Vagina (tissue), 2 donors: ENCODE measurements around the gene TNFAIP8L3. TPM values are rescaled to one million over a fixed set of nuclear protein-coding genes. Genes with fewer than 3 reads are reported as not detected.

Experiments
- DNase-seq, 2 donors: peaks; one replicate each; pipeline ENCODE4 v3.0.0-alpha.2; 2017; ENCODE audit errors: extremely low spot score in 2 of 2
- H3K27ac ChIP-seq: fragments of 200-600 bp; sonication (generic); one replicate; pipeline ENCODE4 v1.5.1; 2019
- H3K27me3 ChIP-seq: fragments of 200-600 bp; sonication (generic); one replicate; pipeline ENCODE4 v1.5.1; 2019
- H3K36me3 ChIP-seq, 2 donors: fragments of 200-600 bp; sonication (generic); one replicate each; pipeline ENCODE4 v1.5.1; 2017 to 2019
- H3K4me1 ChIP-seq: fragments of 200-600 bp; sonication (generic); one replicate; pipeline ENCODE4 v1.5.1; 2019
- H3K4me3 ChIP-seq, 2 donors: fragments of 200-600 bp; sonication (generic); 1 replicate in 1 of 2; 2 replicates in 1 of 2; pipeline ENCODE4 v1.5.1; 2016 to 2019
- H3K9me3 ChIP-seq: fragments of 200-600 bp; sonication (generic); one replicate; pipeline ENCODE4 v1.5.1; 2019
- POLR2A ChIP-seq, 2 donors: fragments of 450-650 bp; IDR thresholded peaks; one replicate each; pipeline ENCODE4 v1.6.1; 2017; ENCODE audit warnings: antibody characterized with exemption in 2 of 2, mild to moderate bottlenecking in 2 of 2, moderate library complexity in 2 of 2
- POLR2AphosphoS5 ChIP-seq, 2 donors: sonication (generic); formaldehyde crosslinking; IDR thresholded peaks; one replicate each; pipeline ENCODE4 v1.9.0; 2017; ENCODE audit warnings: antibody characterized with exemption in 2 of 2, mild to moderate bottlenecking in 2 of 2, low read depth in 1 of 2; ENCODE audit not compliant: insufficient read depth in 1 of 2
- intact Hi-C: fragments of 100-400 bp; cut with DNase I; formaldehyde crosslinking; loops from one replicate; pipeline ENCODE4 v1.15.1; 2023
- total RNA-seq: library from RNA; depleted of rRNA; stranded (reverse); fragments of >200 nt; gene quantifications from one replicate; pipeline ENCODE4 v1.2.3, GENCODE V29; 2016
- TF ChIP-seq, protein P1 (sequence below), 3 experiments: fragments of 450-650 bp in 2 of 3; fragments of 200-600 bp in 1 of 3; sonication (generic) in 1 of 3; IDR thresholded peaks; one replicate each; pipeline ENCODE4 v1.5.1; 2017 to 2019; ENCODE audit warnings: antibody characterized with exemption in 3 of 3, mild to moderate bottlenecking in 2 of 3, moderate library complexity in 2 of 3

The TNFAIP8L3 gene
- total RNA-seq, 1 donor from 2014 or later: 21.9 TPM

DNA sequence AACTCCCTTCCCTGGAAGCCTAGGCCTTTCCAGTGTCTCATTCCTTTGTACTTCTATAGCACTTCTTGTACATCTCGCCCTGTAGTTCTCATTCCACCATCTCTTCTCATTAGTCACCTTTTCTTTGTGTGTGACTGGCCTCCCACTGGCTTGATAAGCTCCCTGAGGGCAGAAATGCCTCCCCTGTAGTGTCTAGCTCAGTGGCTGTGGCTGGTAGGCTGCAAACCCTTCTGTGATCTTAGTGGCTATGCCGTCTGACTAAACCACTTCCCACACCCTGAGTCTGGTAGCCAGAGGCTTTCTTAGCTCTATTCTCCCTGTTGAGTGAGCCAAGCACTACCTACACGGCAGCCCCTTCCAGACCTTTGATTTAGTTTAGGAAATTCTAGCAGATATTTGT is 24.4 kb upstream of the TNFAIP8L3 start:
- TF ChIP-seq, protein P1, sequence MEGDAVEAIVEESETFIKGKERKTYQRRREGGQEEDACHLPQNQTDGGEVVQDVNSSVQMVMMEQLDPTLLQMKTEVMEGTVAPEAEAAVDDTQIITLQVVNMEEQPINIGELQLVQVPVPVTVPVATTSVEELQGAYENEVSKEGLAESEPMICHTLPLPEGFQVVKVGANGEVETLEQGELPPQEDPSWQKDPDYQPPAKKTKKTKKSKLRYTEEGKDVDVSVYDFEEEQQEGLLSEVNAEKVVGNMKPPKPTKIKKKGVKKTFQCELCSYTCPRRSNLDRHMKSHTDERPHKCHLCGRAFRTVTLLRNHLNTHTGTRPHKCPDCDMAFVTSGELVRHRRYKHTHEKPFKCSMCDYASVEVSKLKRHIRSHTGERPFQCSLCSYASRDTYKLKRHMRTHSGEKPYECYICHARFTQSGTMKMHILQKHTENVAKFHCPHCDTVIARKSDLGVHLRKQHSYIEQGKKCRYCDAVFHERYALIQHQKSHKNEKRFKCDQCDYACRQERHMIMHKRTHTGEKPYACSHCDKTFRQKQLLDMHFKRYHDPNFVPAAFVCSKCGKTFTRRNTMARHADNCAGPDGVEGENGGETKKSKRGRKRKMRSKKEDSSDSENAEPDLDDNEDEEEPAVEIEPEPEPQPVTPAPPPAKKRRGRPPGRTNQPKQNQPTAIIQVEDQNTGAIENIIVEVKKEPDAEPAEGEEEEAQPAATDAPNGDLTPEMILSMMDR (IDR thresholded peaks at IDR 0.05): no peak
- TF ChIP-seq POLR2AphosphoS5 (IDR thresholded peaks at IDR 0.05; ENCODE audit: insufficient read depth in 1 of 2, low read depth in 1 of 2) (no peak), POLR2A (IDR thresholded peaks at IDR 0.05) (no peak)
- Histone ChIP-seq H3K4me1 (no peaks in the 10 kb centered on the region), H3K4me3 (no peak overlapping the region), H3K36me3 (no peaks in the 10 kb centered on the region), H3K27ac (no peak overlapping the region), H3K9me3 (no peaks in the 10 kb centered on the region), H3K27me3 (no peaks in the 10 kb centered on the region)
- DNase-seq: no peak
- intact Hi-C loops: no loop called here

DNA sequence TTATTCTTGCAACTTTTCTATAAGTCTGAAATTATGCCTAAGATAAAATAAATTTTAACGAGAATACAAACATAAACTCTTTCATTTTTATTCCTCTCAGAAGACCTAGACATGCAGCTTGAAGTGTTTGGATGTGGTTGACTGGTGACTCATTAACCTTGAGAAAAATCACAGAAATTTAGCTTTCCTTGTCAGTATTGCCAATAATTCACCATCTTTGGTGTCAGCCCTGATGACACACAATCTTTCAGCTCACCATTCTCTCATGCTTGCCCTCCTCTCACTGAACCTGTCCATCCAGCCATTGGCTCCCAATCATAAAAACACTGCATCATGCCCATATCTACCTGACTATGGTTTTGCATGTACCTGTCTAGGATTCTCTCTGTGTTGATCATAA is 22.6 kb upstream of the TNFAIP8L3 start:
- Histone ChIP-seq H3K27ac (no peak overlapping the region), H3K27me3 (no peaks in the 10 kb centered on the region), H3K9me3 (no peaks in the 10 kb centered on the region), H3K4me3 (no peak overlapping the region), H3K4me1 (no peaks in the 10 kb centered on the region), H3K36me3 (no peaks in the 10 kb centered on the region)
- intact Hi-C loops: no loop called here
- TF ChIP-seq POLR2A (IDR thresholded peaks at IDR 0.05) (no peak), POLR2AphosphoS5 (IDR thresholded peaks at IDR 0.05; ENCODE audit: insufficient read depth in 1 of 2, low read depth in 1 of 2) (no peak)
- TF ChIP-seq, protein P1 (IDR thresholded peaks at IDR 0.05): no peak
- no peak for DNase-seq

DNA sequence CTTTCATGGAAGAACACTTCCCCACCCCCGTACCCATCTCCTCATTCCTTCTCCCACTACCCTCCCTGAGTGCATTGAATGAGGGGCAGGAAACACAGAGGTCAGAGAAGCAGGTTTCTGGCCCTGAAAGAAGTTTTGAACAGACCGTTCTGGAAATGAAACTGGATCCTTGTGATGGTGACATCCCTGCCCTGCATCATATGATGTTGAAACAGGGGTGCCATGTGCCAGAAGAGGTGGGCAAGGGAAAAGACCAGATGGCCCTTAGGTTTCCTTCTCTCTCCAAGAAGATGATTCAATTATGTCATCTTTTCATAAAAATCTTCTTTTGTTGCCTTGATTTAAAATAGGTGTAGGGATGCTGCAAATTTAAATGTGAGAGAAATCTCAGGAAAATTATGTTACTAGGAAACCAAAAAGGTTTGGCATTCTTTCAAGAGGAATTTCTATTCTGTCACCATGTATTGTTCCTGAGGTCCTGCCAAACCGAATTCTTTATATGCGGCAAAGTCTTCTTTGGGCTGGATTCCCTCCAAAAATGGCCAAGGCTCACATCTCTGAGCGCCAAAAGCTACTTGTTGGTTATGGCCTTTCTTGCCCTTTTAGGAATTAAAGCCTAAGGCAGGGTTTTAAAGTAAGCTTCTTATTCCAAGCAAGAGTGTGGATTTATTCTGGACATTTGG is 19.9 kb upstream of the TNFAIP8L3 start:
- Histone ChIP-seq H3K27me3 (no peaks in the 10 kb centered on the region), H3K4me1 (no peaks in the 10 kb centered on the region), H3K36me3 (no peaks in the 10 kb centered on the region), H3K4me3 (no peak overlapping the region), H3K27ac (no peak overlapping the region), H3K9me3 (no peaks in the 10 kb centered on the region)
- intact Hi-C loops: no loop called here
- no peak for DNase-seq
- no peak for TF ChIP-seq POLR2A (IDR thresholded peaks at IDR 0.05)
- TF ChIP-seq, protein P1 (IDR thresholded peaks at IDR 0.05): no peak
- TF ChIP-seq POLR2AphosphoS5 (IDR thresholded peaks at IDR 0.05; ENCODE audit: insufficient read depth in 1 of 2, low read depth in 1 of 2): no peak

DNA sequence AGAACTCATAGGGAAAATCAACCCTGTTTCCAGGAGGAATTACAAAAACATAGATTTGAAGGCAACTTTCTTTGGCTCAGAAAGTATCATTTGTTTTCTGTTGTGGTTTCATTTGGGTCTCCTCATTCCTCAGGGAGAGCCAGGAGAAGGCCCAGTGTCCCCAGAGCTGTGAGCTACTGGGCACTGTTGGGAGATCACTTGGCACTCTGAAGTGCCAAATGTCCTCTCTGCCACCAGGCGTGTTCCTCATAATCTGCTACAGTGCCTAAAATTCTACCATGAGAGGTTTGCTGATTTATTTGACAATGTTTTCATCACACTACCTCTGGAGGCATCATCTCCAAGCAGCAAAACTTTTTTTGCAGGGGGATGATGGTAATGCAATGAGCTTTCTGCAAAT is 17.4 kb upstream of the TNFAIP8L3 start:
- no peak overlapping the region for H3K27ac ChIP-seq

DNA sequence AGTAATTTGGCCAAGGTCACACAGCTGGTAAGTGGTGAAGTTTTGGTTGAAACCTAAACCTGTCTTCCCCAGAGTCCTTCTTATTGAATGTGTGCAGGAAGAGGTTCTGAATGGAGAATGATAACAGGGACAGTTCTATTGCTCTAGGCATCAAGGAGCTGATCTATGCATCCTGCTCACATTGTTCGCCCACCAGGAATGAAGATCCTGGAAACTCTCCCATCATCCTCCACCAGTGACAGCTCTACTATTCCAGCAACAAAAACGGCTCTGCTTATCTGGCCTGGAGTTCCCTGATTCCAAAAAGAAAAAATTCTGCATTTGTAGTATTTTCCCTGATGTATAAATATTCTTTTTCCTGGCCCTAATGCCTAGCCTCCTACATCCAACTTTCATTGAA is 16.4 kb upstream of the TNFAIP8L3 start:
- no peaks in the 10 kb centered on the region for H3K27me3 ChIP-seq
- TF ChIP-seq POLR2AphosphoS5 (IDR thresholded peaks at IDR 0.05; ENCODE audit: insufficient read depth in 1 of 2, low read depth in 1 of 2) (no peak), POLR2A (IDR thresholded peaks at IDR 0.05) (no peak)
- TF ChIP-seq, protein P1 (IDR thresholded peaks at IDR 0.05): no peak
- no peaks in the 10 kb centered on the region for H3K36me3 ChIP-seq
- peaks cover 20% of the 10 kb centered on the region for H3K4me1 ChIP-seq
- DNase-seq: no peak
- H3K4me3 ChIP-seq: no peak overlapping the region
- intact Hi-C loops: no loop called here
- H3K27ac ChIP-seq: no peak overlapping the region
- no peaks in the 10 kb centered on the region for H3K9me3 ChIP-seq

More for the DNA sequence above, 17.4 kb upstream of the TNFAIP8L3 start:
- TF ChIP-seq, protein P1 (IDR thresholded peaks at IDR 0.05): no peak
- TF ChIP-seq POLR2A (IDR thresholded peaks at IDR 0.05): no peak
- TF ChIP-seq POLR2AphosphoS5 (IDR thresholded peaks at IDR 0.05; ENCODE audit: insufficient read depth in 1 of 2, low read depth in 1 of 2): no peak
- no peaks in the 10 kb centered on the region for H3K36me3 ChIP-seq
- no peaks in the 10 kb centered on the region for H3K9me3 ChIP-seq
- H3K4me1 ChIP-seq: peaks cover 20% of the 10 kb centered on the region
- H3K27me3 ChIP-seq: no peaks in the 10 kb centered on the region
- intact Hi-C loops: no loop called here
- no peak overlapping the region for H3K4me3 ChIP-seq
- no peak for DNase-seq
